ENCODE data around the gene ZDHHC21.
A peak's percentile ranks its signal among the peaks of the same experiment; 100 is the strongest.

Gene ZDHHC21

GRCh38 chr9:14693251-14693861 lies at the start of gene ZDHHC21:
ZDHHC21 (minus strand) TSS chr9:14693432; CDS start chr9:14674340, 19,092 bp downstream.
- DNase-seq (ENCODE audit: low spot score) = peak; percentile 92

GRCh38 chr9:14741369-14741768 lies 48.1 kb upstream of the ZDHHC21 start:
- no peak for DNase-seq (ENCODE audit: low spot score)

GRCh38 chr9:14733133-14733532 lies 39.9 kb upstream of the ZDHHC21 start:
- no peak for DNase-seq (ENCODE audit: low spot score)

- no peak for DNase-seq (ENCODE audit: low spot score)
Observed at GRCh38 chr9:14731294-14731981, 38.2 kb upstream of the ZDHHC21 start.

GRCh38 chr9:14730461-14730898 lies 37.2 kb upstream of the ZDHHC21 start:
- no peak for DNase-seq (ENCODE audit: low spot score)

- no peak for DNase-seq (ENCODE audit: low spot score)
Observed at GRCh38 chr9:14723301-14723700, 30.1 kb upstream of the ZDHHC21 start.

GRCh38 chr9:14722391-14723035 lies 29.3 kb upstream of the ZDHHC21 start, which contains the start of gene CER1:
CER1 (minus strand) TSS chr9:14722733; CDS start chr9:14722672, 61 bp downstream.
- no peak for DNase-seq (ENCODE audit: low spot score)

GRCh38 chr9:14719231-14719923 lies 26.1 kb upstream of the ZDHHC21 start:
- no peak for DNase-seq (ENCODE audit: low spot score)

GRCh38 chr9:14715102-14715501 lies 21.9 kb upstream of the ZDHHC21 start:
- DNase-seq (ENCODE audit: low spot score) = no peak

GRCh38 chr9:14713187-14713767 lies 20.0 kb upstream of the ZDHHC21 start:
- DNase-seq (ENCODE audit: low spot score) = no peak

GRCh38 chr9:14710804-14711203 lies 17.6 kb upstream of the ZDHHC21 start:
- DNase-seq (ENCODE audit: low spot score) = no peak

GRCh38 chr9:14706530-14707140 lies 13.4 kb upstream of the ZDHHC21 start:
- DNase-seq (ENCODE audit: low spot score) = no peak

GRCh38 chr9:14705079-14705478 lies 11.8 kb upstream of the ZDHHC21 start:
- no peak for DNase-seq (ENCODE audit: low spot score)

- DNase-seq (ENCODE audit: low spot score) = no peak
Observed at GRCh38 chr9:14704281-14704680, 11.0 kb upstream of the ZDHHC21 start.

- DNase-seq (ENCODE audit: low spot score) = no peak
Observed at GRCh38 chr9:14702200-14702720, 9.0 kb upstream of the ZDHHC21 start.

- peak; percentile 27 for DNase-seq (ENCODE audit: low spot score)
Observed at GRCh38 chr9:14692470-14693250, 572 bp downstream of the ZDHHC21 start.

- no peak for DNase-seq (ENCODE audit: low spot score)
Observed at GRCh38 chr9:14690948-14691730, 2.1 kb downstream of the ZDHHC21 start.

GRCh38 chr9:14687042-14687719 lies 6.1 kb downstream of the ZDHHC21 start:
- DNase-seq (ENCODE audit: low spot score) = peak; percentile 33

- DNase-seq (ENCODE audit: low spot score) = no peak
Observed at GRCh38 chr9:14686168-14686567, 7.1 kb downstream of the ZDHHC21 start.

All from AG20443 (cell line).